ENCODE data around the gene LUZP2.

Gene LUZP2

GRCh38 chr11:25038131-25038530 is 541.3 kb downstream of the LUZP2 start:
- H3K9ac ChIP-seq (ENCODE audit: low read length) = no peak overlapping the region
- H2BK5ac ChIP-seq (ENCODE audit: low read depth, low read length, poor library complexity) = no peak overlapping the region
- H2BK12ac ChIP-seq (ENCODE audit: low read length) = no peak overlapping the region
- no peaks in the 10 kb centered on the region for H3K9me3 ChIP-seq (ENCODE audit: insufficient read depth, low read depth, low read length)
- no peaks in the 10 kb centered on the region for H3K27me3 ChIP-seq (ENCODE audit: insufficient read depth, low read length)
- H3K14ac ChIP-seq (ENCODE audit: low read length) = no peak overlapping the region
- no peaks in the 10 kb centered on the region for H3K36me3 ChIP-seq (ENCODE audit: control insufficient read depth in 1 of 2, insufficient read depth in 2 of 2, low read length in 2 of 2)
- H3K4ac ChIP-seq (ENCODE audit: low read depth, low read length) = no peak overlapping the region
- H3K4me1 ChIP-seq (ENCODE audit: control insufficient read depth in 1 of 2, insufficient read depth in 2 of 2, low read length in 2 of 2) = no peaks in the 10 kb centered on the region
- H4K8ac ChIP-seq (ENCODE audit: low read depth, low read length) = no peak overlapping the region
- H2AFZ ChIP-seq (ENCODE audit: insufficient read depth, low read length, poor library complexity) = no peak overlapping the region
- DNase-seq = peak in 1 of 2 donors; percentile 56
- H4K12ac ChIP-seq (ENCODE audit: low read depth, low read length) = no peak overlapping the region
- H3K79me2 ChIP-seq (ENCODE audit: control insufficient read depth, insufficient read depth, low read length, poor library complexity) = no peaks in the 10 kb centered on the region
- no peak overlapping the region for H3K4me3 ChIP-seq (ENCODE audit: low read depth, low read length)
- H3K18ac ChIP-seq (ENCODE audit: low read length) = no peak overlapping the region
- H2AK5ac ChIP-seq (ENCODE audit: low read length) = no peak overlapping the region
- no peaks in the 10 kb centered on the region for H3K79me1 ChIP-seq (ENCODE audit: low read length)
- no peak overlapping the region for H3K27ac ChIP-seq (ENCODE audit: low read depth, low read length)
- H3K23ac ChIP-seq (ENCODE audit: low read length) = no peak overlapping the region
- H3K4me2 ChIP-seq (ENCODE audit: low read length) = no peak overlapping the region
- H2BK120ac ChIP-seq (ENCODE audit: insufficient read depth, low read length, poor library complexity) = no peak overlapping the region
- H4K91ac ChIP-seq (ENCODE audit: low read depth, low read length) = no peak overlapping the region

GRCh38 chr11:25039165-25039564 is 542.3 kb downstream of the LUZP2 start:
- no peak overlapping the region for H3K4me3 ChIP-seq (ENCODE audit: low read depth, low read length)
- H3K27me3 ChIP-seq (ENCODE audit: insufficient read depth, low read length) = no peaks in the 10 kb centered on the region
- no peak overlapping the region for H3K27ac ChIP-seq (ENCODE audit: low read depth, low read length)
- no peak overlapping the region for H2BK5ac ChIP-seq (ENCODE audit: low read depth, low read length, poor library complexity)
- H2AK5ac ChIP-seq (ENCODE audit: low read length) = no peak overlapping the region
- no peak overlapping the region for H4K8ac ChIP-seq (ENCODE audit: low read depth, low read length)
- WGBS (ENCODE audit: extremely low coverage, insufficient coverage, insufficient read length) = no CpG with 5 or more reads among the region's 2 CpGs
- no peak overlapping the region for H4K12ac ChIP-seq (ENCODE audit: low read depth, low read length)
- no peaks in the 10 kb centered on the region for H3K36me3 ChIP-seq (ENCODE audit: control insufficient read depth in 1 of 2, insufficient read depth in 2 of 2, low read length in 2 of 2)
- no peak overlapping the region for H2AFZ ChIP-seq (ENCODE audit: insufficient read depth, low read length, poor library complexity)
- no peak overlapping the region for H3K9ac ChIP-seq (ENCODE audit: low read length)
- H3K79me2 ChIP-seq (ENCODE audit: control insufficient read depth, insufficient read depth, low read length, poor library complexity) = no peaks in the 10 kb centered on the region
- no peak overlapping the region for H3K4me2 ChIP-seq (ENCODE audit: low read length)
- H2BK120ac ChIP-seq (ENCODE audit: insufficient read depth, low read length, poor library complexity) = no peak overlapping the region
- no peaks in the 10 kb centered on the region for H3K9me3 ChIP-seq (ENCODE audit: insufficient read depth, low read depth, low read length)
- no peak for DNase-seq
- H3K14ac ChIP-seq (ENCODE audit: low read length) = no peak overlapping the region
- H3K79me1 ChIP-seq (ENCODE audit: low read length) = no peaks in the 10 kb centered on the region
- no peak overlapping the region for H3K4ac ChIP-seq (ENCODE audit: low read depth, low read length)
- no peak overlapping the region for H3K18ac ChIP-seq (ENCODE audit: low read length)
- no peak overlapping the region for H2BK12ac ChIP-seq (ENCODE audit: low read length)
- H3K23ac ChIP-seq (ENCODE audit: low read length) = no peak overlapping the region
- no peaks in the 10 kb centered on the region for H3K4me1 ChIP-seq (ENCODE audit: control insufficient read depth in 1 of 2, insufficient read depth in 2 of 2, low read length in 2 of 2)
- H4K91ac ChIP-seq (ENCODE audit: low read depth, low read length) = no peak overlapping the region

DNA sequence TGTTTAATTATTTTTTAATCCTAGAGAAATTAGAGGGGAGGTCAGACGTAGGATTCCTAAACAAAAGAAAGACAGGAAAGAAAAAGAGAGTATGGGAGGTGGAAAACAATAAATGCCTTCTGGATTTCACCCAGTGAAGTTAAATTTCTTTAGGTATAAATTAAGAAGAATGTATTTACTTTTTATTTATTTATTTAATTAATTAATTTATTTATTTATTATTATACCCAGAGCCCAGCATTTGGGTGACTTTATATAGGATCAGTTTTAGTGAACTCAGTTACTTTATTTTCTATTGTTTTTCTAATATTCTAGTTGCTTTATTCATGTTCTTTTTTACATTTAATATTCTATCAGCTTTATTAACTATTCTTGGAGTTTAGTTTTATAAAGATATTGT is 551.8 kb downstream of the LUZP2 start:
- no peak overlapping the region for H4K91ac ChIP-seq (ENCODE audit: low read depth, low read length)
- H2BK120ac ChIP-seq (ENCODE audit: insufficient read depth, low read length, poor library complexity) = no peak overlapping the region
- no peak overlapping the region for H3K4me3 ChIP-seq (ENCODE audit: low read depth, low read length)
- H3K27me3 ChIP-seq (ENCODE audit: insufficient read depth, low read length) = no peaks in the 10 kb centered on the region
- H3K18ac ChIP-seq (ENCODE audit: low read length) = no peak overlapping the region
- DNase-seq = no peak
- no peak overlapping the region for H4K8ac ChIP-seq (ENCODE audit: low read depth, low read length)
- H3K9me3 ChIP-seq (ENCODE audit: insufficient read depth, low read depth, low read length) = no peaks in the 10 kb centered on the region
- no peak overlapping the region for H3K27ac ChIP-seq (ENCODE audit: low read depth, low read length)
- no peak overlapping the region for H3K4me2 ChIP-seq (ENCODE audit: low read length)
- H3K14ac ChIP-seq (ENCODE audit: low read length) = no peak overlapping the region
- no peaks in the 10 kb centered on the region for H3K36me3 ChIP-seq (ENCODE audit: control insufficient read depth in 1 of 2, insufficient read depth in 2 of 2, low read length in 2 of 2)
- H3K9ac ChIP-seq (ENCODE audit: low read length) = no peak overlapping the region
- H2AK5ac ChIP-seq (ENCODE audit: low read length) = no peak overlapping the region
- H3K79me1 ChIP-seq (ENCODE audit: low read length) = no peaks in the 10 kb centered on the region
- H3K79me2 ChIP-seq (ENCODE audit: control insufficient read depth, insufficient read depth, low read length, poor library complexity) = no peaks in the 10 kb centered on the region
- no peak overlapping the region for H2BK5ac ChIP-seq (ENCODE audit: low read depth, low read length, poor library complexity)
- H3K23ac ChIP-seq (ENCODE audit: low read length) = no peak overlapping the region
- H2BK12ac ChIP-seq (ENCODE audit: low read length) = no peak overlapping the region
- peaks cover 2 to 3% of the 10 kb centered on the region in 2 experiments for H3K4me1 ChIP-seq (ENCODE audit: control insufficient read depth in 1 of 2, insufficient read depth in 2 of 2, low read length in 2 of 2)
- H2AFZ ChIP-seq (ENCODE audit: insufficient read depth, low read length, poor library complexity) = no peak overlapping the region
- whole genome bisulfite sequencing (ENCODE audit: extremely low coverage, insufficient coverage, insufficient read length) = no CpG with 5 or more reads among the region's 1 CpG
- no peak overlapping the region for H4K12ac ChIP-seq (ENCODE audit: low read depth, low read length)
- no peak overlapping the region for H3K4ac ChIP-seq (ENCODE audit: low read depth, low read length)

GRCh38 chr11:25052844-25053243 is 556.0 kb downstream of the LUZP2 start:
- no peak overlapping the region for H2BK5ac ChIP-seq (ENCODE audit: low read depth, low read length, poor library complexity)
- no peak overlapping the region for H2AFZ ChIP-seq (ENCODE audit: insufficient read depth, low read length, poor library complexity)
- no peak for DNase-seq

DNA sequence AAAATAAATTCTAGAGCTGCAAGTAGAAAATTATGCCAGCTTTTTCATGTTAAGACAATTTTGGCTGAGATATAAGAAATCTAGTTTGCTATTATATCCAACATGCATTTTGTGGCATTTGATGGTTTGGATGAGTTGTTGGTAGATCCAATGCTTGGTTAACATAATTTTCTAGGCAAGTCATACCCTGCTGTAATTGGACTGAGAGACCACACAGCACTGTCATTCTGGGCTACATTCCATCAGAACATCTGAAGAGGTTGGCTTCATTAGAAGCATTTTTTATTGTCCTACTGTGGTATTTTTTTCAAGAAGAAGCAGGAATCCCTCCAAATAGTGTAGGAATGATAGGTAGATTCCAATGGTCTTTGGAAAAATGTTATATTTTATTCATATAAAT is 561.0 kb downstream of the LUZP2 start:
- H3K4me3 ChIP-seq (ENCODE audit: low read depth, low read length) = no peak overlapping the region
- H2AK5ac ChIP-seq (ENCODE audit: low read length) = no peak overlapping the region
- H4K8ac ChIP-seq (ENCODE audit: low read depth, low read length) = no peak overlapping the region
- no peak overlapping the region for H2BK5ac ChIP-seq (ENCODE audit: low read depth, low read length, poor library complexity)
- H4K12ac ChIP-seq (ENCODE audit: low read depth, low read length) = no peak overlapping the region
- no peaks in the 10 kb centered on the region for H3K9me3 ChIP-seq (ENCODE audit: insufficient read depth, low read depth, low read length)
- H3K14ac ChIP-seq (ENCODE audit: low read length) = no peak overlapping the region
- no peaks in the 10 kb centered on the region for H3K79me1 ChIP-seq (ENCODE audit: low read length)
- no peak overlapping the region for H2BK120ac ChIP-seq (ENCODE audit: insufficient read depth, low read length, poor library complexity)
- H3K18ac ChIP-seq (ENCODE audit: low read length) = no peak overlapping the region
- no peaks in the 10 kb centered on the region for H3K27me3 ChIP-seq (ENCODE audit: insufficient read depth, low read length)
- no peak for DNase-seq
- H2BK12ac ChIP-seq (ENCODE audit: low read length) = no peak overlapping the region
- H3K4ac ChIP-seq (ENCODE audit: low read depth, low read length) = no peak overlapping the region
- H3K9ac ChIP-seq (ENCODE audit: low read length) = no peak overlapping the region
- no peaks in the 10 kb centered on the region for H3K4me1 ChIP-seq (ENCODE audit: control insufficient read depth in 1 of 2, insufficient read depth in 2 of 2, low read length in 2 of 2)
- H2AFZ ChIP-seq (ENCODE audit: insufficient read depth, low read length, poor library complexity) = no peak overlapping the region
- H3K79me2 ChIP-seq (ENCODE audit: control insufficient read depth, insufficient read depth, low read length, poor library complexity) = no peaks in the 10 kb centered on the region
- no peak overlapping the region for H3K23ac ChIP-seq (ENCODE audit: low read length)
- H4K91ac ChIP-seq (ENCODE audit: low read depth, low read length) = no peak overlapping the region
- H3K4me2 ChIP-seq (ENCODE audit: low read length) = no peak overlapping the region
- H3K36me3 ChIP-seq (ENCODE audit: control insufficient read depth in 1 of 2, insufficient read depth in 2 of 2, low read length in 2 of 2) = no peaks in the 10 kb centered on the region
- H3K27ac ChIP-seq (ENCODE audit: low read depth, low read length) = no peak overlapping the region

More at GRCh38 chr11:25052844-25053243, 556.0 kb downstream of the LUZP2 start:
- Histone ChIP-seq H4K91ac (ENCODE audit: low read depth, low read length) (no peak overlapping the region), H3K27ac (ENCODE audit: low read depth, low read length) (no peak overlapping the region), H3K23ac (ENCODE audit: low read length) (no peak overlapping the region), H3K36me3 (ENCODE audit: control insufficient read depth in 1 of 2, insufficient read depth in 2 of 2, low read length in 2 of 2) (no peaks in the 10 kb centered on the region), H3K4me1 (ENCODE audit: control insufficient read depth in 1 of 2, insufficient read depth in 2 of 2, low read length in 2 of 2) (peaks cover under 1% of the 10 kb centered on the region in 2 experiments), H3K79me2 (ENCODE audit: control insufficient read depth, insufficient read depth, low read length, poor library complexity) (no peaks in the 10 kb centered on the region), H3K9ac (ENCODE audit: low read length) (no peak overlapping the region), H3K4ac (ENCODE audit: low read depth, low read length) (no peak overlapping the region), H3K9me3 (ENCODE audit: insufficient read depth, low read depth, low read length) (no peaks in the 10 kb centered on the region), H3K27me3 (ENCODE audit: insufficient read depth, low read length) (no peaks in the 10 kb centered on the region), H4K8ac (ENCODE audit: low read depth, low read length) (no peak overlapping the region), H3K18ac (ENCODE audit: low read length) (no peak overlapping the region), H2BK12ac (ENCODE audit: low read length) (no peak overlapping the region), H4K12ac (ENCODE audit: low read depth, low read length) (no peak overlapping the region), H2AK5ac (ENCODE audit: low read length) (no peak overlapping the region), H3K4me2 (ENCODE audit: low read length) (no peak overlapping the region), H3K14ac (ENCODE audit: low read length) (no peak overlapping the region), H2BK120ac (ENCODE audit: insufficient read depth, low read length, poor library complexity) (no peak overlapping the region), H3K79me1 (ENCODE audit: low read length) (no peaks in the 10 kb centered on the region), H3K4me3 (ENCODE audit: low read depth, low read length) (no peak overlapping the region)

Data from trophoblast cell (in vitro differentiated cells and primary cell).